ENCODE data around the gene DPH6. TPM values are rescaled to one million over a fixed set of nuclear protein-coding genes. Genes with fewer than 3 reads are reported as not detected.
"Not testable (repeated sequence)": the region's sequence is repeated elsewhere in the genome, so short reads cannot be mapped to it uniquely, and the experiment has no call there.

Gene DPH6
- total RNA-seq, 1 donor from 2014 or later, result 30.2 TPM

GRCh38 chr15:35379972-35380371 is 166.0 kb downstream of the DPH6 start:
- intact Hi-C loops (cut with DNase I), result loop anchor here (5.0 kb wide), 1 partner anchor 642 kb away; no protein-coding TSS in a partner anchor
- no peaks in the 10 kb centered on the region for H3K36me3 ChIP-seq
- no peak overlapping the region for H3K27ac ChIP-seq
- H3K27me3 ChIP-seq, result no peaks in the 10 kb centered on the region
- H3K4me1 ChIP-seq, result no peaks in the 10 kb centered on the region
- DNase-seq (ENCODE audit: extremely low spot score in 2 of 2), result no peak
- no peaks in the 10 kb centered on the region for H3K9me3 ChIP-seq
- no peak overlapping the region for H3K4me3 ChIP-seq
- TF ChIP-seq POLR2AphosphoS5 (IDR thresholded peaks at IDR 0.05; ENCODE audit: insufficient read depth in 1 of 2, low read depth in 1 of 2), result no peak
- TF ChIP-seq POLR2A (IDR thresholded peaks at IDR 0.05), result no peak
- no peak for TF ChIP-seq CTCF (IDR thresholded peaks at IDR 0.05)

GRCh38 chr15:35378454-35378853 is 167.5 kb downstream of the DPH6 start:
- intact Hi-C loops (cut with DNase I), result loop anchor here (5.0 kb wide), 1 partner anchor 644 kb away; no protein-coding TSS in a partner anchor
- H3K27me3 ChIP-seq; H3K4me1 ChIP-seq; H3K36me3 ChIP-seq; H3K9me3 ChIP-seq; DNase-seq (ENCODE audit: extremely low spot score in 2 of 2); H3K27ac ChIP-seq; H3K4me3 ChIP-seq: not testable (repeated sequence)

GRCh38 chr15:35376707-35377106 is 169.3 kb downstream of the DPH6 start:
- H3K36me3 ChIP-seq, result no peaks in the 10 kb centered on the region
- no peak for DNase-seq (ENCODE audit: extremely low spot score in 2 of 2)
- TF ChIP-seq CTCF (IDR thresholded peaks at IDR 0.05) (no peak), POLR2A (IDR thresholded peaks at IDR 0.05) (no peak), POLR2AphosphoS5 (IDR thresholded peaks at IDR 0.05; ENCODE audit: insufficient read depth in 1 of 2, low read depth in 1 of 2) (no peak)
- no peak overlapping the region for H3K4me3 ChIP-seq
- intact Hi-C loops (cut with DNase I), result loop anchor here (5.0 kb wide), 1 partner anchor 646 kb away; no protein-coding TSS in a partner anchor
- H3K9me3 ChIP-seq, result no peaks in the 10 kb centered on the region
- no peaks in the 10 kb centered on the region for H3K27me3 ChIP-seq
- H3K4me1 ChIP-seq, result no peaks in the 10 kb centered on the region
- no peak overlapping the region for H3K27ac ChIP-seq

GRCh38 chr15:35374661-35375060 is 171.3 kb downstream of the DPH6 start:
- no peak overlapping the region for H3K4me3 ChIP-seq
- H3K36me3 ChIP-seq, result no peaks in the 10 kb centered on the region
- H3K27ac ChIP-seq, result no peak overlapping the region
- H3K9me3 ChIP-seq, result no peaks in the 10 kb centered on the region
- H3K4me1 ChIP-seq, result no peaks in the 10 kb centered on the region
- intact Hi-C loops (cut with DNase I), result loop anchor here (5.0 kb wide), 1 partner anchor 648 kb away; no protein-coding TSS in a partner anchor
- no peak for DNase-seq (ENCODE audit: extremely low spot score in 2 of 2)
- no peak for TF ChIP-seq CTCF (IDR thresholded peaks at IDR 0.05)
- H3K27me3 ChIP-seq, result no peaks in the 10 kb centered on the region

- TF ChIP-seq POLR2AphosphoS5 (IDR thresholded peaks at IDR 0.05; ENCODE audit: insufficient read depth in 1 of 2, low read depth in 1 of 2) (no peak), CTCF (IDR thresholded peaks at IDR 0.05) (no peak), POLR2A (IDR thresholded peaks at IDR 0.05) (no peak)
- intact Hi-C loops (cut with DNase I), result no loop called here
- H3K9me3 ChIP-seq, result peaks cover under 1% of the 10 kb centered on the region
Measured at GRCh38 chr15:35362195-35362829, 183.7 kb downstream of the DPH6 start.

More at GRCh38 chr15:35362195-35362829, 183.7 kb downstream of the DPH6 start:
- DNase-seq (ENCODE audit: extremely low spot score in 2 of 2), result no peak
- no peak overlapping the region for H3K27ac ChIP-seq
- no peaks in the 10 kb centered on the region for H3K27me3 ChIP-seq
- H3K4me1 ChIP-seq, result no peaks in the 10 kb centered on the region
- no peaks in the 10 kb centered on the region for H3K36me3 ChIP-seq
- no peak overlapping the region for H3K4me3 ChIP-seq

All from vagina (tissue), 2 donors.